HS-27A (cell line): ENCODE data around the gene ZNF598.

Experiments used
- DNase-seq: peaks from one replicate; pipeline ENCODE4 v3.0.0-alpha.2; 2012; ENCODE audit warnings: low read depth, missing footprints

The ZNF598 gene

GRCh38 chr16:1990351-1991134 lies 19.1 kb downstream of the ZNF598 start:
- no peak for DNase-seq

- DNase-seq = no peak
Observed at GRCh38 chr16:1990101-1990350, 19.6 kb downstream of the ZNF598 start.

- DNase-seq = no peak
Observed at GRCh38 chr16:1989209-1990100, 20.2 kb downstream of the ZNF598 start, which contains the start of gene SYNGR3. TSS of gene SYNGR3 (plus strand) at chr16:1989970. CDS start at chr16:1990103, 133 bp downstream.

GRCh38 chr16:1987198-1987597 lies 22.4 kb downstream of the ZNF598 start:
- no peak for DNase-seq

GRCh38 chr16:1985466-1986150 lies 24.0 kb downstream of the ZNF598 start:
- no peak for DNase-seq

- no peak for DNase-seq
Observed at GRCh38 chr16:1984347-1985225, 25.0 kb downstream of the ZNF598 start.

GRCh38 chr16:1983544-1984346 lies 25.9 kb downstream of the ZNF598 start, which contains the start of gene GFER:
TSS of gene GFER (plus strand) at chr16:1984193. CDS start at chr16:1984219, 26 bp downstream.
- no peak for DNase-seq

- no peak for DNase-seq
Observed at GRCh38 chr16:1982991-1983543, 26.6 kb downstream of the ZNF598 start.

- DNase-seq = no peak
Observed at GRCh38 chr16:1982013-1982433, 27.6 kb downstream of the ZNF598 start.

- DNase-seq = no peak
Observed at GRCh38 chr16:1981398-1981836, 28.2 kb downstream of the ZNF598 start, which contains the start of gene NOXO1. TSS of gene NOXO1 (minus strand) at chr16:1981469. CDS start at chr16:1981179, 290 bp downstream.

GRCh38 chr16:1980770-1981087 lies 28.9 kb downstream of the ZNF598 start:
- DNase-seq = no peak

GRCh38 chr16:1980030-1980769 lies 29.4 kb downstream of the ZNF598 start:
- no peak for DNase-seq

- no peak for DNase-seq
Observed at GRCh38 chr16:1979271-1980029, 30.2 kb downstream of the ZNF598 start.

GRCh38 chr16:1978476-1979120 lies 31.0 kb downstream of the ZNF598 start:
- DNase-seq = no peak

- DNase-seq = no peak
Observed at GRCh38 chr16:1977875-1978268, 31.7 kb downstream of the ZNF598 start.

- no peak for DNase-seq
Observed at GRCh38 chr16:1976951-1977874, 32.4 kb downstream of the ZNF598 start.

GRCh38 chr16:1976216-1976520 lies 33.5 kb downstream of the ZNF598 start:
- no peak for DNase-seq
